K562 (cell line): ENCODE results near the gene WDR62. TPM values are rescaled to one million over a fixed set of nuclear protein-coding genes. Genes with fewer than 3 reads are reported as not detected.

ENCODE experiments used
- ATAC-seq: fragments of 200-7000 bp; cut with Tn5 transposase; 3 replicates; pipeline ENCODE4 v1.9.1; 2020; ENCODE audit warnings: moderate library complexity
- BruUV-seq: library from RNA; stranded (reverse); fragments of 400-500 nt; replicated peaks from 2 replicates; lab custom pipeline; 2021; lab: Mats Ljungman, UMichigan
- CTCF ChIA-PET: fragments of 300-600 bp; formaldehyde crosslinking; extraction: SDS; loops from one replicate; lab custom pipeline; 2021; ENCODE audit warnings: low intra/inter-chr PET ratio; lab: Yijun Ruan, JAX
- POLR2A ChIA-PET: fragments of 300-600, 350-650 bp; sonication (Branson Sonifier 250); formaldehyde crosslinking; extraction: SDS; loops from one replicate; lab custom pipeline; 2021; ENCODE audit warnings: antibody characterized with exemption, inconsistent platforms; lab: Yijun Ruan, JAX
- DNase-seq, 4 experiments: peaks; one replicate each; pipeline versions ENCODE4 v3.0.0 to v3.0.0-alpha.2; 2011 to 2018; ENCODE audit warnings: low spot score in 3 of 4, mixed read lengths in 3 of 4; ENCODE audit errors: extremely low read depth in 1 of 4
- FAIRE-seq: peaks from 2 replicates; lab custom pipeline; 2011; peaks lifted over from hg19 to GRCh38; lab: Jason Lieb, UNC
- H2AFZ ChIP-seq: 2 replicates; pipeline ENCODE4 v1.6.0; 2011; ENCODE audit warnings: low read depth, low read length, control low read depth, inconsistent platforms
- H3K27ac ChIP-seq: fragments of 200-600 bp; 3 replicates; pipeline ENCODE4 v1.8.0; 2011; ENCODE audit warnings: low read depth, mild to moderate bottlenecking, control low read depth, inconsistent platforms, low read length, moderate library complexity, mixed read lengths; ENCODE audit errors: extremely low read depth
- H3K27me3 ChIP-seq, 2 experiments: fragments of 300-600 bp in 1 of 2; 2 replicates in 1 of 2; 3 replicates in 1 of 2; pipeline versions ENCODE4 v1.6.0 to v1.8.0; 2011; ENCODE audit warnings: inconsistent platforms in 2 of 2, low read length in 2 of 2, mild to moderate bottlenecking in 1 of 2, mixed read lengths in 1 of 2, moderate library complexity in 1 of 2; ENCODE audit not compliant: control insufficient read depth in 2 of 2, insufficient read depth in 2 of 2
- H3K36me3 ChIP-seq: fragments of 300-600 bp; 3 replicates; pipeline ENCODE4 v1.8.0; 2011; ENCODE audit warnings: mild to moderate bottlenecking, low read length, inconsistent platforms; ENCODE audit not compliant: control insufficient read depth, insufficient read depth
- H3K4me1 ChIP-seq, 2 experiments: fragments of 200-600 bp in 1 of 2; replicated peaks in 1 of 2; 2 replicates in 1 of 2; 3 replicates in 1 of 2; pipeline versions ENCODE4 v1.5.1 to v1.8.0; 2011; ENCODE audit warnings: inconsistent platforms in 2 of 2, low read length in 2 of 2, mild to moderate bottlenecking in 1 of 2, mixed read lengths in 1 of 2, moderate library complexity in 1 of 2; ENCODE audit not compliant: control insufficient read depth in 2 of 2, insufficient read depth in 2 of 2
- H3K4me2 ChIP-seq: 2 replicates; pipeline ENCODE4 v1.6.1; 2011; ENCODE audit warnings: low read length, control low read depth, inconsistent platforms, mixed read lengths; ENCODE audit not compliant: insufficient read depth
- H3K4me3 ChIP-seq: fragments of 200-600 bp; sonication (generic), shearing (Covaris generic); 2 replicates; pipeline ENCODE4 v1.5.1; 2016; ENCODE audit warnings: control low read depth, inconsistent platforms
- H3K79me2 ChIP-seq: fragments of 200-600 bp; 3 replicates; pipeline ENCODE4 v1.8.0; 2011; ENCODE audit warnings: low read length, inconsistent platforms; ENCODE audit not compliant: control insufficient read depth, insufficient read depth
- H3K9ac ChIP-seq, 2 experiments: 2 replicates each; pipeline versions ENCODE4 v1.6.0 to v1.6.1; 2011; ENCODE audit warnings: low read depth in 2 of 2, low read length in 2 of 2, control low read depth in 1 of 2, inconsistent platforms in 1 of 2, mild to moderate bottlenecking in 1 of 2, mixed read lengths in 1 of 2; ENCODE audit not compliant: insufficient read depth in 1 of 2
- H3K9me1 ChIP-seq: one replicate; pipeline ENCODE4 v1.6.0; 2011; ENCODE audit warnings: inconsistent platforms, mild to moderate bottlenecking, low read length, moderate library complexity; ENCODE audit not compliant: control insufficient read depth, insufficient read depth
- H3K9me3 ChIP-seq: replicated peaks from 2 replicates; pipeline ENCODE4 v1.5.1; 2011; ENCODE audit warnings: low read depth, low read length, inconsistent platforms; ENCODE audit not compliant: control insufficient read depth, insufficient read depth
- H4K20me1 ChIP-seq: replicated peaks from 2 replicates; pipeline ENCODE4 v1.6.1; 2011; ENCODE audit warnings: low read length, inconsistent platforms, mixed read lengths; ENCODE audit not compliant: control insufficient read depth, insufficient read depth
- BRD4 ChIP-seq: fragments of 200-600 bp; sonication (generic); IDR thresholded peaks from 2 replicates; pipeline ENCODE4 v1.6.1; 2017; ENCODE audit warnings: inconsistent platforms
- GATAD2B ChIP-seq: fragments of 450-650 bp; IDR thresholded peaks from 2 replicates; pipeline ENCODE4 v1.6.1; 2017; ENCODE audit warnings: mild to moderate bottlenecking, borderline replicate concordance
- ILF3 ChIP-seq: fragments of 450-650 bp; IDR thresholded peaks from 2 replicates; pipeline ENCODE4 v1.6.1; 2018; ENCODE audit warnings: antibody characterized with exemption, mild to moderate bottlenecking, moderate library complexity, borderline replicate concordance
- MBD1 ChIP-seq: fragments of 250-450 bp; sonication (Bioruptor Pico); IDR thresholded peaks from 2 replicates; pipeline ENCODE4 v1.8.0; 2022; ENCODE audit warnings: inconsistent platforms
- NCOA2 ChIP-seq, 2 experiments: fragments of 450-650 bp; IDR thresholded peaks; 2 replicates each; pipeline ENCODE4 v1.6.1; 2018; ENCODE audit warnings: mild to moderate bottlenecking in 2 of 2, moderate library complexity in 1 of 2; ENCODE audit not compliant: partially characterized antibody in 2 of 2
- PBX2 ChIP-seq, 2 experiments: IDR thresholded peaks in 1 of 2; conservative IDR thresholded peaks in 1 of 2; 2 replicates each; pipeline ENCODE4 v1.6.1; 2016; ENCODE audit warnings: low read depth in 2 of 2, mild to moderate bottlenecking in 1 of 2, missing compliant biosample characterization in 1 of 2, missing genetic modification characterization in 1 of 2, moderate library complexity in 1 of 2
- PKNOX1 ChIP-seq: fragments of 450-650 bp; IDR thresholded peaks from 2 replicates; pipeline ENCODE4 v1.6.1; 2016
- ZBTB7A ChIP-seq: IDR thresholded peaks from 2 replicates; pipeline ENCODE4 v1.6.1; 2011; ENCODE audit warnings: low read depth, mild to moderate bottlenecking, low read length, moderate library complexity, borderline replicate concordance; ENCODE audit not compliant: control insufficient read depth
- WGBS: fragments of 100-300 bp; shearing (Covaris generic); methylation state at CpG from one replicate; pipeline ENCODE4 v1.1.6; 2016; ENCODE audit warnings: low coverage, mixed read lengths; ENCODE audit not compliant: insufficient coverage; ENCODE audit errors: missing lambda C conversion rate; 5-methylcytosine and 5-hydroxymethylcytosine counted together
- in situ Hi-C: fragments of 300-500 bp; cut with MboI; formaldehyde crosslinking; loops from 4 replicates; pipeline ENCODE4 v1.15.0; 2018; ENCODE audit warnings: inconsistent platforms, mixed read lengths
- intact Hi-C: fragments of 100-400 bp; cut with micrococcal nuclease; formaldehyde crosslinking; loops from 2 replicates; pipeline ENCODE4 v1.14.2; 2022
- polyA plus RNA-seq, 8 experiments: library from polyadenylated mRNA; depleted of rRNA in 4 of 8; stranded (reverse) in 5 of 8; unstranded in 3 of 8; fragments of >200 nt; fragmentation: Nextera tagmentation in 2 of 8; fragmentation: Illumina TruSeq in 1 of 8; extraction: Ambion mirVana in 2 of 8; extraction: Trizol in 1 of 8; gene quantifications; 2 replicates each; pipeline versions ENCODE4 v1.2.1 to v1.2.3, GENCODE V29; 2011 to 2014; ENCODE audit warnings: inconsistent platforms in 1 of 8, missing spikeins in 1 of 8
- total RNA-seq, 7 experiments: library from RNA; depleted of rRNA in 6 of 7; stranded (reverse); fragments of >200 nt in 6 of 7; fragmentation: Illumina TruSeq in 2 of 7; extraction: Trizol in 2 of 7; gene quantifications; 2 replicates each; pipeline versions ENCODE4 v1.2.1 to v1.2.3, GENCODE V29; 2011 to 2021; ENCODE audit warnings: low replicate concordance in 1 of 7
- TF ChIP-seq, protein P1 (sequence below): sonication (generic); formaldehyde crosslinking; IDR thresholded peaks from 2 replicates; pipeline ENCODE4 v1.8.0; 2022; ENCODE audit warnings: mild to moderate bottlenecking, missing genetic modification reagents

Gene WDR62
- total and polyA plus RNA-seq, 9 of the 15 experiments (the other 6 are each of a cell fraction or from before 2014, with no cell fraction given), result 0.35 to 32.8 (median 14.4) TPM

DNA sequence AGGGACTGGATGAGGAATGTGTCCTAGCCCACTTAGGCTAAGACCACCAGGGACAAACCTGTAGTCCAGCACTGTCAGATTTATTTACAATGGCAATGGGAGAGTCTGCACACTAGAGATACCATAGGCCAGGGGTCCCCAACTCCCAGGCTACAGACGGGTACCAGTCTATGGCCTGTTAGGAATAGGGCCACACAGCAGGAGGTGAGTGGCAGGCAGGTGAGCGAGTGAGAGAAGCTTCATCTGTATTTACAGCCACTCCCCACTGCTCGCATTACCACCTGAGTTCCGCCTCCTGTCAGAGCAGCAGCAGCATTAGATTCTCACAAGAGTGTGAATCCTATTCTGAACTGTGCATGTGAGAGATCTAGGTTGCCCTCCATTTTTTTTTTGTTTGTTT lies 3.1 kb upstream of the WDR62 start:
- ATAC-seq, result no peak
- Histone ChIP-seq H3K36me3 (no peaks in the 10 kb centered on the region), H3K9me3 (no peaks in the 10 kb centered on the region), H3K9me1 (no peaks in the 10 kb centered on the region), H4K20me1 (no peaks in the 10 kb centered on the region), H3K4me2 (no peak overlapping the region), H3K9ac (peak overlapping the region in 1 of 2 experiments; percentile 73; a peak in 1 of 4 replicates), H3K4me1 (peaks cover 5 to 23% of the 10 kb centered on the region in 2 experiments; a peak in 3 of 5 replicates), H3K27me3 (no peaks in the 10 kb centered on the region), H3K4me3 (no peak overlapping the region), H3K79me2 (peaks cover 19% of the 10 kb centered on the region), H2AFZ (no peak overlapping the region), H3K27ac (no peak overlapping the region)
- in situ Hi-C loops (no loop called here), intact Hi-C loops (loop anchor here (1.0 to 5.0 kb wide), 2 partner anchors 37 to 54 kb away; partner anchors contain the start of genes ALKBH6 and SDHAF1)
- DNase-seq, result no peak
- CTCF ChIA-PET, result no interaction called here
- no peak for FAIRE-seq
- 83% methylated on average over 4 of the region's 4 CpGs for WGBS
- TF ChIP-seq BRD4 (no peak), PBX2 (CRISPR knock-in tag; IDR thresholded peaks at IDR 0.05; ENCODE audit: low read depth) (no peak), PBX2 (tag; conservative IDR thresholded peaks at IDR 0.05; ENCODE audit: low read depth) (0 out of 2 replicates have a peak, but pooled peaks have one; percentile 43), GATAD2B (no peak), NCOA2 (IDR thresholded peaks at IDR 0.05; ENCODE audit: partially characterized antibody in 2 of 2) (no peak), ZBTB7A (no peak), PKNOX1 (peak; percentile 91), ILF3 (no peak), MBD1 (CRISPR knock-in tag) (no peak)
- TF ChIP-seq, protein P1, sequence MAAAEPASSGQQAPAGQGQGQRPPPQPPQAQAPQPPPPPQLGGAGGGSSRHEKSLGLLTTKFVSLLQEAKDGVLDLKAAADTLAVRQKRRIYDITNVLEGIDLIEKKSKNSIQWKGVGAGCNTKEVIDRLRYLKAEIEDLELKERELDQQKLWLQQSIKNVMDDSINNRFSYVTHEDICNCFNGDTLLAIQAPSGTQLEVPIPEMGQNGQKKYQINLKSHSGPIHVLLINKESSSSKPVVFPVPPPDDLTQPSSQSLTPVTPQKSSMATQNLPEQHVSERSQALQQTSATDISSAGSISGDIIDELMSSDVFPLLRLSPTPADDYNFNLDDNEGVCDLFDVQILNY (CRISPR knock-in tag), result no peak
- BruUV-seq, result no TSS peak
- POLR2A ChIA-PET, result no interaction called here
